Measurements from ENCODE around the gene MPO.

Gene MPO

DNA sequence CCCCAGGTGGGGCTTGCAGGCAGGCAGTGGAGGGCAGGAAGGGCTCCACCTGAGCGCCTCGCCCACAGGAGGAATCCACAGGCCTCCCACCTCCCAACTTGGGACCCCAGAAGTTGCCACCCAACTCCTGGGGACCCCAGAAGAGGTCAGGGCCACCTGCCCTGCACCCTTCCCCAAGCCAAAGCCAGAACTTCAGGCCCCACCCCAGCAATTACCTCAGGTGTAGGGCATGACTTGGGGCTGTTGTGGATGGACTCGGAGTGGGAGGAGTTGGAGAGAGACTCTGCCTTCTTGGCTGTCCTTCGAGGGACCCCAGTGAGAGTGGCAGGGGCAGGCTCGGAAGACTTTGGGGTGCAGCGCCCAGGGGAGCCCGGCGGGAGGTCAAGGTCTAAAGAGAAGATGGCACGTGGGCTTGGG lies 37.3 kb upstream of the MPO start:
- no peaks in the 10 kb centered on the region for H3K9me3 ChIP-seq (replicated peaks; ENCODE audit: low read length)
- H3K4me3 ChIP-seq (ENCODE audit: low read length) = no peak overlapping the region
- peaks cover 26% of the 10 kb centered on the region for H3K27me3 ChIP-seq (ENCODE audit: control insufficient read depth, insufficient read depth, low read length)
- H3K4me2 ChIP-seq (ENCODE audit: low read length) = no peak overlapping the region
- H3K4me1 ChIP-seq (ENCODE audit: control insufficient read depth, insufficient read depth, low read length) = no peaks in the 10 kb centered on the region
- no peak overlapping the region for H3K9ac ChIP-seq (ENCODE audit: low read depth, low read length)
- H3K36me3 ChIP-seq (ENCODE audit: insufficient read depth, low read length) = no peaks in the 10 kb centered on the region

DNA sequence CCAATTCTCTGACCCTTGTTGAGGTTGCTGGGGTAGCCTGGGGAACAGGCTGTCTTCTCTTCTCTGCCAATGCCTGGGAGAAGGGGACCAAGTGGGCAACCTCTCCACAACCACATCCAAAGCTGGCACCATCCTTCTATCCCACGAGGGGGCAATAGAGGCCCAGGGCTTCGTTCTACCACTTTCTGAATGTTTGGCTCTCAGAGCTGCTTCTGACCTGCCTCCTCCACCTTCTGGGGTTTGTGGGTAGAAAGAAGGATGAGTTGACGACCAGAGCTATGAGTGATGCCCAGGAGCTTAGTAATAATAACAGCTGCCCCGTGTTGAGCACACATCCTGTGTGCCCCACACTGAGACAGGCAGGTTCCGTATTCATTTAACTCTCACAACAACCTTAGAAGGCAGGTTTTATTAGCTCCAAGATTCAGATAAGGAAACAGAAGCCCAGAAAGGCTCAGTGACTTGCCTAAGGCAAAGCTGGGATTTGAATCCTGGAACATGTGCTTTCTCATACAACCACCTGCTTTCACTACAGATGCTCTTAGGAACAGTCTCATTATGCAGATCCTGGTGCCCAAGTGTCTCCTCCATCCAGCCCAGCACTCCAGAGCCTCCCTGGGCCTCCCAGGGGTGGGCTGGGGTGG lies 36.8 kb upstream of the MPO start:
- H3K36me3 ChIP-seq (ENCODE audit: insufficient read depth, low read length) = no peaks in the 10 kb centered on the region
- no peaks in the 10 kb centered on the region for H3K9me3 ChIP-seq (replicated peaks; ENCODE audit: low read length)
- H3K4me3 ChIP-seq (ENCODE audit: low read length) = no peak overlapping the region
- H3K4me2 ChIP-seq (ENCODE audit: low read length) = no peak overlapping the region
- H3K27me3 ChIP-seq (ENCODE audit: control insufficient read depth, insufficient read depth, low read length) = peaks cover 21% of the 10 kb centered on the region
- H3K9ac ChIP-seq (ENCODE audit: low read depth, low read length) = no peak overlapping the region
- no peaks in the 10 kb centered on the region for H3K4me1 ChIP-seq (ENCODE audit: control insufficient read depth, insufficient read depth, low read length)

DNA sequence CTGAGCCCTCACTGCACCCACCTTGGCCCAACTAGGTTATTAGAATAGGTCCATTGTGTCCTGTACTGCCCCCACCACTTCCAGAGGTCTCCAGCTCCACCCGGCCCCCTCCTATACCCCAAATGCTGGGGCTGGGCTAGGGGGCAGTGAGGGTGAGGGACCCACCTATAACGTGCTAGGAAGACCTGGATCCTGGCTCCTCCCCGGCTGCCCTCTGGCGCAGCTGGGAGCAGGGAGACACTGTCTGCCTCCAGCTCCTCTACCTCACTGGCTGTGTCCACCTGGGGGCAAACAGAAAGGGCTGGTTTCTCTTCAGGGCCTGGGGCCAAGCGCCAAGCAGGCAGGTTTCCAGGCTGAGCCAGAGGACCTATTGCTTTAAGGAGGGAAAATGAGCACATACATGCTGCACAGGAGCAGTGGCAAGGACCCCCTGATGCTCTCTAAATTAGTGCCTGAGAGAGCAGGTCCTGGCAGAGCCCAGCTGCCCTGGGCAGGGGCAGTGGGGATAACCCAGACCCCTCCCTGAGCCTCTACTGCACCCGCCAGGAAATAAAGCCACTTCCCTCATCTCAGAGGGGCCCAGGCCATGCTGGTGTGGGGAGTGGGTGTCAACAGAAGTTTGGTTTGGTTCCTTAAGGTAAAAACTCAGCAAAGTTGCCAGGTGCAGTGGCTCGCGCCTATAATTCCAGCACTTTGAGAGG lies 35.7 kb upstream of the MPO start:
- no peak overlapping the region for H3K4me3 ChIP-seq (ENCODE audit: low read length)

DNA sequence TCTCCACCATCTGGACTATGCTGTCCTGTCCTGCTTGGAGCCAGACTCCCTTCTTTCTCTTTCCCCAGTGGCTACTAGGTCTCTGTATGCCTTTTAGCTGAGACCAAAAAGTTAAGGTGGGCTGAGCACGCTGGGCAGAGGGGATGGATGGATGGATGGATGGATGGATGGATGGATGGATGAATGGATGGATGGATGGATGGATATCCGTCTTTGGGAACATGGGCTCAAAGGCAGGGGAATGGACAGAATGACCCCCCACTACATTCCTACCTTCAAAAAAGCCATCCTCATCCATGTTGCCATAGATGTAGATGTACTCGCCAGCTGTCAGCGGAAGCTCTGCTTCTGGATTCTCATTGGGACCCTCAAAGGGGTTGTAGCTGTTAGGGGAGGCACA lies 35.0 kb upstream of the MPO start:
- Histone ChIP-seq H3K4me1 (ENCODE audit: control insufficient read depth, insufficient read depth, low read length) (no peaks in the 10 kb centered on the region), H3K9me3 (replicated peaks; ENCODE audit: low read length) (no peaks in the 10 kb centered on the region), H3K27me3 (ENCODE audit: control insufficient read depth, insufficient read depth, low read length) (peaks cover 19% of the 10 kb centered on the region), H3K4me2 (ENCODE audit: low read length) (no peak overlapping the region), H3K4me3 (ENCODE audit: low read length) (no peak overlapping the region), H3K9ac (ENCODE audit: low read depth, low read length) (no peak overlapping the region), H3K36me3 (ENCODE audit: insufficient read depth, low read length) (no peaks in the 10 kb centered on the region)

More for the DNA sequence above, 35.7 kb upstream of the MPO start:
- Histone ChIP-seq H3K9me3 (replicated peaks; ENCODE audit: low read length) (no peaks in the 10 kb centered on the region), H3K27me3 (ENCODE audit: control insufficient read depth, insufficient read depth, low read length) (peaks cover 19% of the 10 kb centered on the region), H3K9ac (ENCODE audit: low read depth, low read length) (no peak overlapping the region), H3K4me1 (ENCODE audit: control insufficient read depth, insufficient read depth, low read length) (no peaks in the 10 kb centered on the region), H3K4me2 (ENCODE audit: low read length) (no peak overlapping the region), H3K36me3 (ENCODE audit: insufficient read depth, low read length) (no peaks in the 10 kb centered on the region)

DNA sequence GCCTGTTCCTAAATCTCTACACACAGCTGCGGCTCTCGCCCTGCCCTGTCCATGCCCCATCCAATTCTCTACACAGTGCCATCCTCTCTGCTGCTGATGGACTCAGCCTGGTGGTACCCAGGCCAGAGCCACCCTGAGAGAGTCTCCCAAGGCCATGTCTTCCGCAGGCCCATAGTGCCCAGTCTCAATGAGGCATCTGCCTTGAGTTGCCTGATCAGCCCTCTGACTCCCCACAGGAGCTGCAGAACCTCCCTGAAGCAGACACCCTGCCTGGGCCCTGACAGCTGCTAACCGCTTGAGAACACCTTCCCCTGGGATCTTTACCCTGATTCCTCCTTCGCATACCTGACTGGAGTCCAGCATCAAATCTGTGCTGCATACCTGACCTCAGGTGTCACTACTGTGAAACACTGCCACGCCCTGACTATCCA lies 34.6 kb upstream of the MPO start:
- no peaks in the 10 kb centered on the region for H3K36me3 ChIP-seq (ENCODE audit: insufficient read depth, low read length)
- peaks cover 19% of the 10 kb centered on the region for H3K27me3 ChIP-seq (ENCODE audit: control insufficient read depth, insufficient read depth, low read length)
- H3K4me2 ChIP-seq (ENCODE audit: low read length) = no peak overlapping the region
- H3K4me1 ChIP-seq (ENCODE audit: control insufficient read depth, insufficient read depth, low read length) = no peaks in the 10 kb centered on the region
- H3K4me3 ChIP-seq (ENCODE audit: low read length) = no peak overlapping the region
- H3K9me3 ChIP-seq (replicated peaks; ENCODE audit: low read length) = no peaks in the 10 kb centered on the region
- H3K9ac ChIP-seq (ENCODE audit: low read depth, low read length) = no peak overlapping the region

DNA sequence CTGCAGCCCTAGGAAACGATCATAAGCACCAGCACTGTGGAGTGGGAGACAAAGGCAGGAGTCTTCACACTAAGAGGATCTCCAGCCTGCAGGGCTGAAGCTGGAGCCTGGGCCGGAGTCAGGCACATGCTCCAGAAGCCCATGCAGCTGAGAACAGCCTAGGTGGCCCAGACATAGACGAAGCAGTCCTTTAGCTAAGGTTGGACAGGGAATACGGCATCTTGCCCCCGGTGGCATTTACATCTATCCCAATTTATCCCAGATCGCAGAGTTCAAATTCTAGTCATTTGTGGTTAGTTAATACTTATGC lies 33.9 kb upstream of the MPO start:
- Histone ChIP-seq H3K9ac (ENCODE audit: low read depth, low read length) (no peak overlapping the region), H3K27me3 (ENCODE audit: control insufficient read depth, insufficient read depth, low read length) (peaks cover 19% of the 10 kb centered on the region), H3K36me3 (ENCODE audit: insufficient read depth, low read length) (no peaks in the 10 kb centered on the region), H3K4me2 (ENCODE audit: low read length) (no peak overlapping the region), H3K4me3 (ENCODE audit: low read length) (no peak overlapping the region), H3K4me1 (ENCODE audit: control insufficient read depth, insufficient read depth, low read length) (no peaks in the 10 kb centered on the region), H3K9me3 (replicated peaks; ENCODE audit: low read length) (no peaks in the 10 kb centered on the region)

DNA sequence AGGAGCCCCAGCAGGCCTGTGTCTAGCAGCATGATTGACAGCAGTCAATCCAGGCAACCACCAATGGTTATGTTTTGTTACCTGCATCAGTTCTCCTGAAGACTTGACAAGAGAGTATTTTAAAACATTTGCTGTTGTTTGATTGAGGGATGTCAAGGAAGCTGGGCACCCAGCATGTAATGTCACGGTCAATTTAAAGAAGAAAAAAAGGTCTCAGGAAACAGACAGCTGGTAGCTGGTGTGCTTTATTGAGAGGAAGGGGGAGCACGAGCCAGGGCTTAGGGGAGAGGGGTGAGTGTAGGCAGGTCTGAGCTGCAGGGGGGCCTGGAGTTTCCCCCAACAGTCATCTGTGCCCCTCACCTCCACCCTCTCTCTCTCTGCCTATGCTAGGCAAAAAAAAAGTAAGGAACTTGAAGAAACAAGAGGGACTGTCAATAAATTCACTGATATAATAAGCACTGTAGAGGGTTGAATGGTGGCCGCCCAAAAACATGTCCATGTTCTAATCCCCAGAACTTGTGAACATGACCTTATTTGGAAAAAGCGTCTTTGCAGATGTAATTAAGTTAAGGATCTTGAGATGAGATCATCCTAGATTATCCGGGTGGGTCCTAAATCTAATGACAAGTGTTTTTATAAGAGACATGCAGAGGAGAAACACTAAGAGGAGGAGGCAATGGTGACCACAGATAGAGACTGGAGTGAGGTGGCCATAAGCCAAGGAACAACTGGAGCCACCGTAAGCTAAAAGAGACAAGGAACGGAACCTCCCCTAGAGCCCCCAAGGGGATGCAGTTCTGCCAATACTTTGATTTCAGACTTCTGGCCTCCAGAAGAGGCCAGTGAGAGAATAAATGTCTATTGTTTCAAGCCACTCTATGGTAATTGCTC lies 33.3 kb upstream of the MPO start:
- no peaks in the 10 kb centered on the region for H3K36me3 ChIP-seq (ENCODE audit: insufficient read depth, low read length)

DNA sequence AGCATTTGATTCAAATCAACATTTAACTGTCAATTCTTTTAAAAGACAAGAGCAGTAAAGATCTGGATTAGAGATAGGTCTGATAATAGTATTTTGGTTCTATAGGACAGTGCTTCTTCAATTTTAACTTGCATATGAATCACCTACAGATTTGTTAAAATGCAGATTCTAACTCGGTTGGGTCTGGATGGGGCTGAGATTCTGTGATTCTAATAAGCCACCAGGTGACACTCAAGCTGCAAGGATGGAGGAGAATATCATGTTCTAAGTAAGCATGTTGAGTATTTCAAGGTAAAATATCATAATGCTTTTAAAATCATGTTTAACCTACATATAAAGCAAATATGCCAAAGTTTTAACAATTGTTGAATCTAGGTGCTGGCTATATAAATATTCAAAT lies 32.1 kb upstream of the MPO start:
- Histone ChIP-seq H3K9me3 (replicated peaks; ENCODE audit: low read length) (no peaks in the 10 kb centered on the region), H3K4me2 (ENCODE audit: low read length) (no peak overlapping the region), H3K4me3 (ENCODE audit: low read length) (no peak overlapping the region), H3K4me1 (ENCODE audit: control insufficient read depth, insufficient read depth, low read length) (no peaks in the 10 kb centered on the region), H3K27me3 (ENCODE audit: control insufficient read depth, insufficient read depth, low read length) (peaks cover 24% of the 10 kb centered on the region), H3K36me3 (ENCODE audit: insufficient read depth, low read length) (no peaks in the 10 kb centered on the region), H3K9ac (ENCODE audit: low read depth, low read length) (no peak overlapping the region)

More for the DNA sequence above, 33.3 kb upstream of the MPO start:
- no peak overlapping the region for H3K4me3 ChIP-seq (ENCODE audit: low read length)
- no peaks in the 10 kb centered on the region for H3K9me3 ChIP-seq (replicated peaks; ENCODE audit: low read length)
- no peaks in the 10 kb centered on the region for H3K4me1 ChIP-seq (ENCODE audit: control insufficient read depth, insufficient read depth, low read length)
- no peak overlapping the region for H3K4me2 ChIP-seq (ENCODE audit: low read length)
- no peak overlapping the region for H3K9ac ChIP-seq (ENCODE audit: low read depth, low read length)
- peaks cover 19% of the 10 kb centered on the region for H3K27me3 ChIP-seq (ENCODE audit: control insufficient read depth, insufficient read depth, low read length)

DNA sequence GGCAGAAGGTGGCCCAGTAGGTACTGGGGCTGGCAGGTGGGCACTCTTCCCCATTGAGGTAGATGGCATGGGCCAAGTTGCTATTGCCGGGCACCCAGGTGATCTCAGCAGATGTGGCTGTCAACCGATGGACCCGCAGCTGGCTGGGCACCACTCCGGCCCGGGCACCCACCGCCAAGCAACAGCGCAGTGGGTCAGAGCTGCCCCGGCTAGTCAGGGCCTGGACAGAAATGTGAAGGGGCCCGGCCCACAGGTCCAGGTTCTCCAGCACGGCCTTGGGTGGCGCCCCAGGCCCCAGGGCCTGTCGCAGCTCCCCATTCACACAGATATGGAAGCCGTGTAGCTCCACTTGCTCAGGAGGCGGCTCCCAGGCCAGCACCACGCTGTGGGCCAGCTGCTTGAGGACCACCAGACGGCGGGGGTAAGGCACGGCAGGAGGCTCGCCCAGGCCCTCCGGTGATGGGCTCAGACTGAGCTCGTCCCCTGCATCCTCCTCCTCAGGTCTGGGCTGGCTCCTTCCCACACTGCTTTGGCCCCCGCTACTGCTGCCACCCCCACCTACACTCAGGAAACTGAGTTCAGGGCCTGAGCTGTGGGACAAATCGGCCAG lies 31.4 kb upstream of the MPO start:
- H3K9ac ChIP-seq (ENCODE audit: low read depth, low read length) = no peak overlapping the region
- no peaks in the 10 kb centered on the region for H3K4me1 ChIP-seq (ENCODE audit: control insufficient read depth, insufficient read depth, low read length)
- no peak overlapping the region for H3K4me3 ChIP-seq (ENCODE audit: low read length)
- no peaks in the 10 kb centered on the region for H3K36me3 ChIP-seq (ENCODE audit: insufficient read depth, low read length)
- H3K27me3 ChIP-seq (ENCODE audit: control insufficient read depth, insufficient read depth, low read length) = peaks cover 24% of the 10 kb centered on the region
- no peaks in the 10 kb centered on the region for H3K9me3 ChIP-seq (replicated peaks; ENCODE audit: low read length)
- H3K4me2 ChIP-seq (ENCODE audit: low read length) = no peak overlapping the region

DNA sequence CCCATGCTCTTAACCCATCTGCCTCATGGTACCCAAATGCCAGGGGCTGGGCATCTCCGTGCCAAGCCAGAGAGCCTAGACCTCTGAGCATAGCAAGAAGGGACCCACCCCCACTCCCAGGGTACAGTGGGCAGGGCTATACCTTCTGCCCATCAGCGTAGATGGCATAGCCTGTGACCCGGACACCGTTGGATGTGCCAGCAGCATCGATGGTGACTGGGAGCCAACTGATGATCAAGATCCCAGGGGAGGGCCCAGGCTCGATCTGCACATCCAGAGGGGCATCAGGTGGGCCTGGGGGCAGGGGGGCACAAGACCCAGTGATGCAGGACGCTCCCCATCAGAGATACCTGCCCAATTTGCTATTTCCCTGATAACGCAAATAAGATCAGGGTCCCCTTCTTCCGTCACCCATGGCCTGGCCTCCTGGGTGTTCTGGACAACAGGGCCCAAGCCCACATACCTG lies 30.7 kb upstream of the MPO start:
- H3K9ac ChIP-seq (ENCODE audit: low read depth, low read length) = no peak overlapping the region
- no peaks in the 10 kb centered on the region for H3K4me1 ChIP-seq (ENCODE audit: control insufficient read depth, insufficient read depth, low read length)
- H3K4me2 ChIP-seq (ENCODE audit: low read length) = no peak overlapping the region
- H3K9me3 ChIP-seq (replicated peaks; ENCODE audit: low read length) = no peaks in the 10 kb centered on the region
- H3K36me3 ChIP-seq (ENCODE audit: insufficient read depth, low read length) = no peaks in the 10 kb centered on the region
- peaks cover 28% of the 10 kb centered on the region for H3K27me3 ChIP-seq (ENCODE audit: control insufficient read depth, insufficient read depth, low read length)
- no peak overlapping the region for H3K4me3 ChIP-seq (ENCODE audit: low read length)

Measured in skeletal muscle satellite cell (primary cell).